NCI-H1417 (cell line): ENCODE measurements around the gene U2SURP.
"Not testable (repeated sequence)": the region's sequence is repeated elsewhere in the genome, so short reads cannot be mapped to it uniquely, and the experiment has no call there.

ENCODE experiments used
- DNase-seq, 3 experiments: peaks; one replicate each; lab custom pipeline; 2025; lab: John Stamatoyannopoulos, UW

U2SURP gene

DNA sequence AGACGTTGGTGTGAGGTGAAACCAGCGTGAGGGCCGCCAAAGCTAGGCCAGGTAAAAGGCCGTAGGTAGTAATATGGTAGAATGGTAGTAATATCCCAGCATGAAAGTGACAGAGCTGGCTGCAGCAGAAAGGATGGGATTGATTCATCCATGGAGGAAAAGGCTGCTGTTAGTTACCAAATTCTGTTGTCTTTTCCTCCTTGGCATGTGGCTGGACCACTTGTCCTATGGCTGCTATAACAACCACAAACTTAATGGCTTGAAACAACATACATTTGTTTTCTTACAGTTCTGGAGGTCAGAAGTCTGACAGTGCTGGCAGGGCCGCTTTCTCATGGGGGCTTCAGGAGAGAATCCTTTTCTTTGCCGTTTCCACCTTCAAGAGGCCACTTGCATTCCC lies 70.4 kb downstream of the U2SURP start:
- no peak for DNase-seq

DNA sequence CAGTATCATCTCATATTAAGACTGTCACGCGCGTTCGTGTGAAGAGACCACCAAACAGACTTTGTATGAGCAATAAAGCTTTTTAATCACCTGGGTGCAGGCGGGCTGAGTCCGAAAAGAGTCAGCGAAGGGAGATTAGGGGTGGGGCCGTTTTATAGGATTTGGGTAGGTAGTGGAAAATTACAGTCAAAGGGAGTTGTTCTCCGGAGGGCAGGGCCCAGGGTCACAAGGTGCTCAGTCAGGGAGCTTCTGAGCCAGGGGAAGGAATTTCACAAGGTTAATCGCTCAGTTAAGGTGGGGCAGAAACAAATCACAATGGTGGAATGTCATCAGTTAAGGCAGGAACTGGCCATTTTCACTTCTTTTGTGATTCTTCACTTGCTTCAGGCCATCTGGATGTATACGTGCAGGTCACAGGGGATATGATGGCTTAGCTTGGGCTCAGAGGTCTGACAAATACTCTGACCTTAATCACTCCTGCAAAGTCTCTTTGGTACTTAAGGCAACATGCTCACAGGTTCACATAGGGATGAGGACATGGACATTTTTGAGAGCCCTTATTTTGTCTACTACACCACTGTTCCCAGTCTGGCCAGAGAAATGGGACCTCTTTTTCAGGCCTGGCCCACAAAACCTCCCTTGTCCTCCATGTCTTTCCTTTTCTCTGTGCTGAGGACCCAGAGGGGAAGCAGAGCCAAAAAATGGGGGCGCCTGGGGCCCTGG lies 71.1 kb downstream of the U2SURP start:
- not testable (repeated sequence) for DNase-seq

DNA sequence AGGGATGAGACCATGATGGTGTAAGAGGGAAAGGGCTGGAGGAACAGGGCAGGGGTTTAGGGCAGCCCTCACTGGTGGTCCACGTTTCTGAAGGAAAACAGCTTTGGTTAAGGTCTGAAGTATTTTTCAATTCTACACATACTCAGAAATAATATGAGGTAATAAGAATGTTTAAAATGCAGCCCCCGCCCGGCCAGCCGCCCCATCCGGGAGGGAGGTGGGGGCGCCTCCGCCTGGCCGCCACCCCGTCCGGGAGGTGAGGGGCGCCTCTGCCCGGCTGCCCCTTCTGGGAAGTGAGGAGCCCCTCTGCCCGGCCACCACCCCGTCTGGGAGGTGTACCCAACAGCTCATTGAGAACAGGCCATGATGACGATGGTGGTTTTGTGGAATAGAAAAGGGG lies 72.2 kb downstream of the U2SURP start:
- DNase-seq = not testable (repeated sequence)

DNA sequence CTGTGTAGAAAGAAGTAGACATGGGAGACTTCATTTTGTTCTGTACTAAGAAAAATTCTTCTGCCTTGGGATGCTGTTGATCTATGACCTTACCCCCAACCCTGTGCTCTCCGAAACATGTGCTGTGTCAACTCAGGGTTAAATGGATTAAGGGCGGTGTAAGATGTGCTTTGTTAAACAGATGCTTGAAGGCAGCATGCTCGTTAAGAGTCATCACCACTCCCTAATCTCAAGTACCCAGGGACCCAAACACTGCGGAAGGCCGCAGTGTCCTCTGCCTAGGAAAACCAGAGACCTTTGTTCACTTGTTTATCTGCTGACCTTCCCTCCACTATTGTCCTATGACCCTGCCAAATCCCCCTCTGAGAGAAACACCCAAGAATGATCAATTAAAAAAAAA lies 72.6 kb downstream of the U2SURP start:
- DNase-seq = not testable (repeated sequence)

DNA sequence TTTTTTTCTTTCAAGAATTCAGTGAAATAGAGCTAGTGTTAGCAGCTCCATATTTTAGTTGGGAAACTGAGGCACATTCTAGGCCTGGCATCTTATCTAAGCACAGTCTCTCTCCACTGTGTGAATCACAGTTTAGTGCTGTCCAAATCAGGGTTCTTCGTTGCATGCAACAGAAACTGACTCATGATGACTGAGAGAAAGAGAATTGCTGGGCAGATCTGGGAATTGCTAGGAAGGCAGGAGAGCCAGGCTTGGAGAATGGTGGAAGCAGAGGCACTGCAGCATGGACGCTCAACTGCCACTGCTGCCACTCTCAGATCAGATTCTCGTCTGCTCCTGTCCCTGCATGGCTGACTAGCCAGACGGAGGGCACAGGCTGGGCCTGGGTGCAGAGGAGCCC lies 77.5 kb downstream of the U2SURP start:
- DNase-seq = no peak

DNA sequence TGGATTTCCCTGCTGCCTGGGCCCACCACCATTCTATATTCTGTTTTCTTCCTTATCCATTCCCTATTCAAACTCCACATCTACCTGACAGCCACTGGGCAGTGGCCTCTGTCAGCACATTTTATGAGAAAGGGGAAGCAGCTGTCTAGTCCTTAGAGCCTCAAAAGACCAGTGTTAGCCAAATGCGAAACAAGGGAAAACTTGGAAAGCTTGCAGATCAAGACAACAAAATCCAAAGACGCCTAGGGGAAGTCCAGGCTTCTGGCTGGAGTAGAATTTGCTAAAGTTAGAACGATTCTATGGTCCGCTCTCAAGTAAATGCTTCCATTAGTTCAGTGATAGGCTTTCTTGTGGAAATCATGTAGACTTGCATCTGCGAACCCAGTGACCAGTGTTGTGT lies 78.8 kb downstream of the U2SURP start:
- no peak for DNase-seq

DNA sequence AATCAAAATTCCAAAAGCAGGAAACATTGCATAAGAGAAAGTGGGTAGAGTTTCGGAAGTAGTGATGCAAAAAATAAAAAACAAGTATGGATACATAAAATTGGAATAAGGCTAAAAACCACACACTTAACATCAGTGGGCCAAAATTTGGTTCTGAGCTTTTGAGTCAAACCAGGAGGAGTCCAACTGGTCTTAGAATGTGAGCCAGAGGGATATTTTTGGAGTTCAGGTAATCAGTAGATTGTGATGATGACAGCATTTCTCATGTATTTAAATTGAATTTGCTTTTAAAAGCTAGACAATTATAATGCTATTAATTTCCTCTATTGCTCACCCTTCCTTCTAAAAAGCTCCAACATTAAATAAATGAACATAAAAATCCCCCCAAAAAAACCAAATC lies 80.0 kb downstream of the U2SURP start:
- DNase-seq = no peak

DNA sequence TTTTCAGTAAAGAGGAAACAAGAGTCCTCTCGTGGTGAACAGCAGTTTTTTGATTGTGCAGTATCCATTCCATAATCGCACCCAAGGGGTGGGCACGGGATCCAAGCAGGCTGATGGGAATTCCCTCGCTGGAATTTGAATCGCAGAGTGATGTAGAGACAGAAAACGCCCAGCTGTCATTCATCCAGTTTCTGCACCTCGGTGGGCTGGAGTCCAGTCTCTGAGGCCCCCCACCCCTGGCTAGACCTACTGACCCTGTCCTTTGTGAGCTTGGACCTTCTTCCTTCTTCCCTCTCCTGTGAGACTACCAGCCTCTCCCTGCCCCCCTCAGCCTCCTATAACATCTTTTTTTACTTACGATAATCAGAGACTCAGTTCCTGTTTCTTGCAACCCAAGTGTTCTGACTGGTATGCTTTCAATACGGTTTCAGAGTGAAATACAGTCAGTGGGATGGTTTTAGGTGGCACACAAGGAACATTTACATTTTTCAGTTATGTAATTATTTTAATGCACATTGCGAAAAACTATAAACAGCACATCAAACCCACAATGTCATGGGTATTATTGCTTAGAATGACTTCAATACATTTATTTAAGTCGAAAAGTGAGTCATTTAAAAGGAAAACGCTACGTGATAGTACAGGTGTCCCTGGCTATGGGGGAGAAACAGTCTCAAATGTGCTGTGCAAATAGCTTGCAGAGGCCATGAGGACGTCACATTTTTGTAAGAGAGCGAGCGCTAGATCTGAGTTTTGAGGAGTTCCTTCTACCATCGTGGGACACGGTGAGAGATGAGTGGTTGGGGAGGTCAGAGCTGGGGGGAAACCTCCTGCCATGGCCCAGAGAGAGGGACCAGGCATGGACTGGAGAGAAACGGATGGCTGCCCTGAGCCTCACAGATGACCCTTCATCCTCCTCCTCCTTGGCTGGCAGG lies 80.7 kb downstream of the U2SURP start:
- no peak for DNase-seq

DNA sequence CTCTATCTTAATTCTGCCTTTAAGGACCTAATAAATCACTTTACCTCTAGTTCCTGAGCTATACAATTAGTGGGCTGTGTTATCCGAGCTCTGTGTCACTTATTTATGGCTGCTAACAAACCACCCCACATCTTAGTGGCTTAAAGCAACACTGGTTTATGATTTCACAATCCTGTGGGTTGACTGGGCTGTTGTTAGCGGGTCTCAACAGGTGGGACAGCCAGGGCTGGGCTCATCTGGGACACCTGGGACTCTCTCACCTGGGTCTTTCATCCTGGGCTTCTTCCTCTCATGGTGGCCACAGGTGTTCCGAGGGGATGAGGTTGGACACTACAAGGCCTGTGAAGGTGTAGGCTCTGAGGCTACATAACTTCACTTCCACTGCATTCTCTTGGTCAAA lies 82.4 kb downstream of the U2SURP start:
- DNase-seq = no peak

DNA sequence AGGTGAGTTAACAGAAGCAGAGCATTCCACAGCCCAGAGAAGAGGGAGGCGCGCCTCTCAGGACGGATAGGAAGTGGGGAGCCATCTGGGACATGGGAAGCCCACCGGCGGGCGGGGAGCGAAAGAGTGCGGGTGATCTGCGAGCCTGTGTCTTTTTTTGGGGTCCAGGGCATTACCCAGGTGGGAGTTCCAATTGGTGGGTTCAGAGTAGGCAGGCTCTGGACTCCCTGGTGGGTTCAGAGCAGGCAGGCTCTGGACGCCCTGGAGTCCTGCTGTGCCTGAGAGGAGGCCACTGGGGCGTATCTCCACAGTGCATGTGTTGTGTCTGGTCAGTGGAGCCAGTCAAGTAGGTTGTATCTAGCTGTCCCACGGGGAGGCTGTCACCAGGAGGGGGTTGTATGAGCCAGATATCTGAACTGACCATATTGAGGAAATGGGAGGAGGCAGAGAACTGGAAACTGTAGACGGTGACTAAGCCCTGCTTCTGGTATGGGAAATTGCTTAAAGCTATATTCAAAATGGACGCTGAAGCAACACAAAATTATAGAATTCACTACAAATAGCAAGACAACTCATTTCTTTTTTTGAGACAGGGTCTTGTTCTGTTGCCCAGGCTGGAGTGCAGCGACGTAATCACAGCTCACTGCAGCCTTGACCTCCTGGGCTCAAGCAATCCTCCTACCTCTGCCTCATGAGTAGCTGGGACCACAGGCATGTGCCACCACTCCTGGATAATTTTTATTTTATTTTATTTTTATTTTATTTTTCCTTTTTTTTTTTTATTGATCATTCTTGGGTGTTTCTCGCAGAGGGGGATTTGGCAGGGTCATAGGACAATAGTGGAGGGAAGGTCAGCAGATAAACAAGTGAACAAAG lies 83.7 kb downstream of the U2SURP start:
- DNase-seq = no peak

DNA sequence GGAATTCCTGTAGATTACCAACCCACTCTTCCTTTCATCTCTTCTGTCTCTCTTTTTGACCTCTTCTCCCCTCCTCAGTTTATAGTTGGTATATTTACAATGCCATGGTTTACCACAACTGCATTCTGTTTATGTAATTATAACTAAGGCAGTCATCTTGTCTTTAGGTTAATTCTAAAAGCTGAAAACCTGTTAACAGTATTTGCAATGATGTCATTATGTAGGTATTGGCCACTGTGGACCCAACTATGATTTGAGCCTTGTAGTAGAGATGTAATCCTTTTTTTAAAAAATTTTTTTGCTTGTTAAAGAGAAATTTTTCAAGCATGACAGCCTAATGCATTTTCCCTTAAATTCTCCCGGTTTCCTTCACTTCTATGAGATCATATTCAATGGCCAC lies 87.5 kb downstream of the U2SURP start:
- no peak for DNase-seq

DNA sequence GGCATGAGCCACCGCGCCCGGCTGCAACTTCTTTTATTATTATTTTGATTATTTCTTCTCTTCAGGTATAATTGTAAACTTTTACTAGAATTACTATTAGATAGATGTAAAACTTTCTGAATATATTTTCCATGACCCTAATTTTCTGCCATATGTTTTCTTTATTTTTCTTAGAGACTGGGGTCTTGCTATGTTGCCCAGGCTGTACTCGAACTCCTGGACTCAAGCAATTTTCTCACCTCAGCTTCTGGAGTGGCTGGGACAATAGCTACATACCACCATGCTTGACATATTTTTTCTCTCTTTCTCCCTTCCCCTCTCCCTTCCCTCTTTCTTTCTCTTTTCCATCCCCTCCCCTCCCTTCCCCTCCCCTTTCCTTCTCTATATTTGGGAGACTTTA lies 88.6 kb downstream of the U2SURP start:
- DNase-seq = no peak

DNA sequence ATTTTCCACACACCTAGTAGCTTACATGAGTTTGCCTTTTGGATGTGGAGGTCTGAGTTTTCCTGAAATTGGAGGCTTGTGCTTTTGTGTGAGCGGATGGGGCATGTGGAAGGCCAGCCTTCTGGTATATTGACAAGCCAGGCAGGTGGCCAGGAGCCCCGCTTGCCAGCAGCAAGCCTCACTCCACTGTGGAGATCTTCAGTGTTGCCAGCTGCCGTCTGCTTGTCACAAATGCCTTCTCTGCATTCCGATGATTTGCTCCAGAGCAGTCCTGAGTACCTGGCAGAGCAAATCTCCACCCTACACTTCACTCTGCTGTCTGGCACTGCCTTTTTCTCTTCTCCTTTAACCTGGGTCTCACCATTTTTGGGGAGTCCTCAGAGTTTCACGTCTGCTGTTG lies 89.1 kb downstream of the U2SURP start:
- peak in 2 of 3 experiments; percentile 11 to 21 for DNase-seq

DNA sequence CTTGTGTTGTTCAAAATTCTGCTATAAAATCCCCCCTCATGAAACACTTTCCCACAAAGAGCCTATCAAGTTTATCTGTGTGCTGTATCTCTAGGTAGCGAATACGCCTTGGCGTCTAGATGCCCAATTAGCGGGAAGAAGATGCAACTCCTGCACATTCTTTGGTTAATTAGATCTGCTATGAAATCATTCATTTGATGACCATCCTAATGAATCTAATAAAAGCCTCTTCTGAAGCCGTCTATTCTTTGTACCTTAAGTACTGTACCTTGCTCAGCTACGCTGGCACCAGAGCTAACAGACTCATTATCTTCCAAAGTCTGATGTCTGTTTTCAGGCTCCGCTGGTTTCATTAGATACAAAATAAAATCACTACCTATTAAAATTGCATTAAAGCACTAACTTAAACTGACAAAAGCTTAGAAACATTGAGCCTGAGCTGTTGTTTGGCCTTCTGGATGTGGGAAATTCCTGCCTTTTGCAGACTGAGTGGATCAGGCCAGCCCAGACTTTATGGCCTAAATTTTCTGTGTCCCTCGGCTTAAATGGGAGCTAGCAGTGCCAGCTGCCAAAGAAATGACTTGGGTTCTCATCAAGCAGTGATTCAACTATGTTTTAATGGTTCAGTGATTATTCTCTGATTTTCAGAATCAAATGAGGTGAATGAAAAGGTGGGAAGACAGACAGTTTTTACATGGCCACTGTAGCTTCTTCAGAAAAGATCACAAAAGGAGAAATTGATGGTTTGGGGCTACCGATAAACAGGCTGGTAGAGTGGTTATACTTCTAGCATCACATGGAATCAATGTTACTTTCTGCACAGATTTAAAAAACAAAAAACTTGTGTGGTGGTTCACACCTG lies 89.8 kb downstream of the U2SURP start:
- DNase-seq = peak in 1 of 3 experiments; percentile 19

DNA sequence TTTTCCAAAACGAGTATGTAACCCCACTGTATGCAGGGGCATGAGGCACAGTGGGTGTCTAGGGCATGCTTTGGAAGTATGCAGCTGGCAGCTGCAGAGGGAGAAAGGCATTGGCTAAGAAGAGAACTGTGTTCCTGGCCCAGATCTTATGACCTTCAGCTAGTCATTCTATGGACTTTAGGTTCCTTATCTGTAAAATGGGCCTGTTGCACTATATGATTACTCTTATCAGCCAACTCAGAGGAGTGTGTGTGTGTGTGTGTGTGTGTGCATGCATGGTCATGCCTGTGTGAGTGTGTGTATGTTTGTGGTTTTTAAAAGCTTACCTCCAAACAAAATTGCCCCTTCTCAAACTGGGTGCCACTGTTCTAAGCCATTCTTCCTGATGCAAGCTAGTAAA lies 90.8 kb downstream of the U2SURP start:
- no peak for DNase-seq

DNA sequence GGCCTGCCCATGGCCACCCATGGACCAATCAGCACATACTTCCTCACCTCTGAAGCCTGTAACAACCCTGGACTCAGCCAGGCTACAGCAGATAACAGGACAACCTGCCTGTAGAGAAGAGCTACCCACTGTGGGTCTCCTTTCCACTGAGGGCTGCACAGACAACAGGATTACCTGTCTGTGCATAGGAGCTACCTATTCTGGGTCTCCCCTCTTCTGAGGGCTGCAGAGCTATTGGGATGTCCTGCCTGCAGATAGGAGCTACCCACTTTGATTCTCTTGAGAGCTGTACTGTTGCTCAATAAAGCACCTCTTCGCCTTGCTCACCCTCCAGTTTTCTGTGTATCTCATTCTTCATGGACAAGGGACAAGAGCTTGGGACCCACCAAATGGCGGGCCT lies 94.4 kb downstream of the U2SURP start:
- DNase-seq = no peak

DNA sequence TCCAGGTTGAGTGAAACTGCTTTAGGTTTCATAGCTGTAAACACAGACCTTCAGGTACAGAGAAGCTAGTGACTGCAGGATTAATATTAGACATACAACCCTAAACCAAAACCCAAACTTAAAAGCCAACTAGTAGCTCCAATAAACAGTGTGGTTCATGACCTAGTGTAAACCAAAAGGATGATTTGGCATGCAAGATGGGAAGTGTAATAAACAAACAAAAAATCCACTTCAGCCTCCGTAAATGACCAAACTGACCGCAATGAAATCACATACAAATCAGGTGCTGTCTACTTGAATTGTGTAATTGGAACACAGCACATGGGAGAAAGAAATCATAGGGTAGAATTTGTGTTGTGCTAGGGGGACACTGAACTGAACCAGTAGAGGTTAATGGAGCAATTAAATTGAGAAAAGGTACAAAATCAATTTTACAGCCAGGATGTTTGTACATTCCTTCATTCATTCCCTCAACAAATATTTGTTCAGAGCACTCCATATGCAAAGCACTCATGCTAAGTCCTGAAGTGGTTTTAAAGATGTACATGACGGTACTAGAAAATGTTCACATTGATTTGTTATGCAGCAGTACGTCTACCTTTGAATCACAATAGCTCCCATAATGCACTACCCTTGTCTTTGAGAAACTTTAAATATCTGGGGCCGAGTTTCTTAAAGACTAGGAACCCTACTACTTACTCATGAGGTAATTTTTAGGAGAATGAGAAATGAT lies 96.8 kb downstream of the U2SURP start:
- DNase-seq = peak in 2 of 3 experiments; percentile 28 to 74

DNA sequence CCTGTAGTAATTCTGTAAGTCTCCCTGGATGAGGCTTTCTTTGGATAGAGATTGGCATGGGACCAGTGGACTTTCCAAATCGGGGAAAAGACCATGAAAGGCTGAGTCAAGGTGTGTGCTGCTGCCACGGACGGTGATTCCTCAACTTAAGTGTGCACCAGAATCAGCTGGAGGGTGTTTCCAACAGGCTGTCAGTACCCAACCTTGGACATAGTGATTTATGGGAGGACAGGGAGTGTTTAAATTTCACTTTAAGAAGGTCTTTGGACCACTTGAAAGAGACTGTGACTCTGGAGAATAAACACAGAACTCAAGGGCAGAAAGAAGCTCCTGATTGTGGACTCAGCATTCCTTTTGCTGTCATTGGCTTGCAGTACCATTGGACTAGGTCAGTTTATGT lies 97.8 kb downstream of the U2SURP start:
- peak in 1 of 3 experiments; percentile 20 for DNase-seq

DNA sequence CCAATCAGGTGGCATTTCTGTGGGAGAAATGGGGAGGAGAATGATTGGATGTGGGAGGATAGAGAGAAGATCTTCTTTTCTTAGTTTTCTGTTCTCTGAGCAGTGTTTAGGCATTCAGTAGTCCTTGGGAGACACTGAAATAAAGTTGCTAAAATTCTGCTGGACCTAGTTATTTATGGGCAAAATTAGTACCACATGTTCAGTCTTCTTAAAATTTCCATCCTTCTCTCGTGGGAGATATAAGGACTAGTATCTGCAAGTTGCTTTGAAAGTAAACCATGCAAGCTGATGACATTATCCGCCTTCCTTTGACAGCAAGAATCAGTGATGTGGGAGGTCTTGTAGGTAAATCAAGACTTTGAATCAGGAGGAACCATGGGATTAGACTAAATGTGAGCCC lies 98.3 kb downstream of the U2SURP start:
- no peak for DNase-seq

DNA sequence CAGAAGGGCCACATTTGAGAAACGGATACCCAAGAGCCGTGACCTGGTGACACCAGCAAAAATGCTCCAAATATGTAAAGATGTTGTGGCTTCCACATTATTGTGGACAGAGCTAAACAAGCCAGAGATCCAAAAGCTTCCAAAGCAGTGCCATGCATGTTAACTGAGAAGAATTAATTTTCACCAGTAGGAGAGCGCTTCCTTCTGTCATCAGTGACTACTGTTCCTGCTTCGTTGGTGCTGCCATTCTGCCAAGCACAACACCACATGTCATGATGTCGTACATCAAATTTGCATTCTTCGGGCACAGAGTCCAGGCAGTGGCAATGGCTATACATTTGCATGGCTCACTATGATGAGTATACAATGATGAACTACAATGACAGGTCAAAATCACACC lies 99.1 kb downstream of the U2SURP start:
- no peak for DNase-seq
